WTC11 (cell line): ENCODE results near the gene HAUS2. TPM values are rescaled to one million over a fixed set of nuclear protein-coding genes. Genes with fewer than 3 reads are reported as not detected.

ENCODE experiments used
- ATAC-seq: fragments of 200-7000 bp; cut with Tn5 transposase; 2 replicates; pipeline ENCODE4 v1.10.0; 2021; ENCODE audit warnings: mild to moderate bottlenecking, moderate library complexity
- CTCF ChIA-PET: fragments of 300-600 bp; sonication (Branson Sonifier 250); formaldehyde crosslinking; loops from one replicate; lab custom pipeline; 2021; ENCODE audit warnings: antibody characterized with exemption; lab: Charles Lee
- POLR2A ChIA-PET: fragments of 350-600 bp; sonication (Branson Sonifier 250); formaldehyde crosslinking; loops from one replicate; lab custom pipeline; 2021; ENCODE audit warnings: antibody characterized with exemption; lab: Charles Lee
- DNase-seq: peaks from one replicate; pipeline ENCODE4 v3.0.0; 2021; ENCODE audit warnings: low spot score
- H3K27ac Mint-ChIP-seq: 2 replicates; pipeline ENCODE4 v1.8.0; 2021; ENCODE audit warnings: mixed read lengths
- H3K27me3 Mint-ChIP-seq: 2 replicates; pipeline ENCODE4 v1.8.0; 2021; ENCODE audit warnings: low read depth, mild to moderate bottlenecking, moderate library complexity, mixed read lengths
- H3K36me3 Mint-ChIP-seq: 2 replicates; pipeline ENCODE4 v1.8.0; 2021; ENCODE audit warnings: mixed read lengths
- H3K4me1 Mint-ChIP-seq: 2 replicates; pipeline ENCODE4 v1.8.0; 2022; ENCODE audit warnings: mixed read lengths
- H3K4me3 Mint-ChIP-seq: 2 replicates; pipeline ENCODE4 v1.8.0; 2021; ENCODE audit warnings: mild to moderate bottlenecking, moderate library complexity, mixed read lengths
- H3K9me3 Mint-ChIP-seq: 2 replicates; pipeline ENCODE4 v1.8.0; 2021; ENCODE audit warnings: mixed read lengths
- ATF2 ChIP-seq: sonication (generic); formaldehyde crosslinking; IDR thresholded peaks from 2 replicates; pipeline ENCODE4 v1.8.1; 2022; ENCODE audit warnings: low read depth, missing genetic modification reagents, borderline replicate concordance
- CDX4 ChIP-seq: fragments of 250-450 bp; sonication (Bioruptor Pico); IDR thresholded peaks from 2 replicates; pipeline ENCODE4 v1.9.0; 2021; ENCODE audit warnings: moderate library complexity, mild to moderate bottlenecking, inconsistent platforms, borderline replicate concordance
- CREM ChIP-seq: sonication (generic); formaldehyde crosslinking; IDR thresholded peaks from 2 replicates; pipeline ENCODE4 v1.8.1; 2022; ENCODE audit warnings: mild to moderate bottlenecking, missing genetic modification reagents, moderate library complexity
- E2F1 ChIP-seq: sonication (generic); formaldehyde crosslinking; IDR thresholded peaks from 2 replicates; pipeline ENCODE4 v1.8.0; 2022; ENCODE audit warnings: mild to moderate bottlenecking, missing genetic modification reagents
- ERG ChIP-seq: fragments of 250-450 bp; sonication (Bioruptor Pico); IDR thresholded peaks from 2 replicates; pipeline ENCODE4 v1.8.0; 2021; ENCODE audit warnings: mild to moderate bottlenecking
- ESRRA ChIP-seq: sonication (generic); formaldehyde crosslinking; IDR thresholded peaks from 2 replicates; pipeline ENCODE4 v1.8.1; 2022; ENCODE audit warnings: mild to moderate bottlenecking, missing genetic modification reagents, borderline replicate concordance
- ETV6 ChIP-seq: sonication (generic); formaldehyde crosslinking; IDR thresholded peaks from 2 replicates; pipeline ENCODE4 v1.8.1; 2022; ENCODE audit warnings: mild to moderate bottlenecking, missing genetic modification reagents
- FOXK1 ChIP-seq: sonication (generic); formaldehyde crosslinking; IDR thresholded peaks from 2 replicates; pipeline ENCODE4 v1.8.0; 2022; ENCODE audit warnings: mild to moderate bottlenecking, moderate library complexity, missing genetic modification reagents
- HMGXB4 ChIP-seq: sonication (generic); formaldehyde crosslinking; IDR thresholded peaks from 2 replicates; pipeline ENCODE4 v1.8.1; 2023; ENCODE audit warnings: mild to moderate bottlenecking, moderate library complexity, missing genetic modification reagents
- IRF1 ChIP-seq: sonication (generic); formaldehyde crosslinking; IDR thresholded peaks from 2 replicates; pipeline ENCODE4 v1.8.0; 2023; ENCODE audit warnings: missing genetic modification reagents
- JAZF1 ChIP-seq: fragments of 250-450 bp; sonication (Bioruptor Pico); IDR thresholded peaks from 2 replicates; pipeline ENCODE4 v1.9.0; 2021; ENCODE audit warnings: moderate library complexity, mild to moderate bottlenecking, inconsistent platforms
- MLX ChIP-seq: sonication (generic); formaldehyde crosslinking; IDR thresholded peaks from 2 replicates; pipeline ENCODE4 v1.8.1; 2023; ENCODE audit warnings: mild to moderate bottlenecking, missing genetic modification reagents, moderate library complexity
- NFYB ChIP-seq: sonication (generic); formaldehyde crosslinking; conservative IDR thresholded peaks from 2 replicates; pipeline ENCODE4 v1.8.0; 2022; ENCODE audit warnings: low read depth, missing genetic modification reagents
- NR1H2 ChIP-seq: sonication (generic); formaldehyde crosslinking; IDR thresholded peaks from 2 replicates; pipeline ENCODE4 v1.9.0; 2021; ENCODE audit warnings: mild to moderate bottlenecking, moderate library complexity, missing genetic modification reagents
- PRDM15 ChIP-seq: sonication (generic); formaldehyde crosslinking; IDR thresholded peaks from 2 replicates; pipeline ENCODE4 v1.8.0; 2022; ENCODE audit warnings: missing genetic modification reagents
- RELA ChIP-seq: sonication (generic); formaldehyde crosslinking; IDR thresholded peaks from 2 replicates; pipeline ENCODE4 v1.8.1; 2022; ENCODE audit warnings: missing genetic modification reagents, mild to moderate bottlenecking, borderline replicate concordance
- TEAD1 ChIP-seq: sonication (generic); formaldehyde crosslinking; IDR thresholded peaks from 2 replicates; pipeline ENCODE4 v1.8.0; 2022; ENCODE audit warnings: mild to moderate bottlenecking, missing genetic modification reagents
- TEAD4 ChIP-seq: sonication (generic); formaldehyde crosslinking; IDR thresholded peaks from 2 replicates; pipeline ENCODE4 v1.8.0; 2022; ENCODE audit warnings: mild to moderate bottlenecking, missing genetic modification reagents
- USF1 ChIP-seq: sonication (generic); formaldehyde crosslinking; IDR thresholded peaks from 2 replicates; pipeline ENCODE4 v1.8.0; 2022; ENCODE audit warnings: mild to moderate bottlenecking, missing genetic modification reagents
- ZNF121 ChIP-seq: sonication (generic); formaldehyde crosslinking; IDR thresholded peaks from 2 replicates; pipeline ENCODE4 v1.8.0; 2023; ENCODE audit warnings: missing genetic modification reagents
- ZNF138 ChIP-seq: sonication (generic); formaldehyde crosslinking; conservative IDR thresholded peaks from 2 replicates; pipeline ENCODE4 v1.8.1; 2022; ENCODE audit warnings: mild to moderate bottlenecking, moderate library complexity, missing genetic modification reagents
- ZNF416 ChIP-seq: fragments of 250-450 bp; sonication (Bioruptor Pico); IDR thresholded peaks from 2 replicates; pipeline ENCODE4 v1.9.0; 2021; ENCODE audit warnings: mild to moderate bottlenecking, inconsistent platforms
- total RNA-seq: library from RNA; stranded (reverse); gene quantifications from 3 replicates; pipeline ENCODE4 v1.2.3, GENCODE V29; 2021

Gene HAUS2
- total RNA-seq, 1 experiment from 2014 or later, result 17.9 TPM

GRCh38 chr15:42499858-42500609 is 48.6 kb upstream of the HAUS2 start (continued):
- TF ChIP-seq E2F1 (CRISPR knock-in tag) (no peak), ESRRA (no peak), RELA (CRISPR knock-in tag) (no peak), PRDM15 (no peak), HMGXB4 (no peak)

GRCh38 chr15:42502477-42502876 is 46.2 kb upstream of the HAUS2 start:
- Mint-ChIP-seq H3K27me3 (no peaks in the 10 kb centered on the region), H3K9me3 (no peaks in the 10 kb centered on the region), H3K36me3 (no peaks in the 10 kb centered on the region), H3K27ac (no peak overlapping the region), H3K4me3 (no peak overlapping the region), H3K4me1 (peaks cover 40% of the 10 kb centered on the region)
- POLR2A ChIA-PET, result interaction anchor here (2.0 kb wide), 1 partner anchor 11 kb away, joined by 5 read pairs; the partner anchor contains the start of gene ZNF106
- no peak for DNase-seq
- ATAC-seq, result no peak
- CTCF ChIA-PET, result no interaction called here
- TF ChIP-seq ETV6 (CRISPR knock-in tag), result no peak
- TF ChIP-seq TEAD1, result no peak
- no peak for TF ChIP-seq ERG
- no peak for TF ChIP-seq NFYB (CRISPR knock-in tag)
- TF ChIP-seq ZNF138, result no peak
- no peak for TF ChIP-seq USF1 (CRISPR knock-in tag)
- no peak for TF ChIP-seq NR1H2 (CRISPR knock-in tag)
- no peak for TF ChIP-seq TEAD4
- no peak for TF ChIP-seq CREM (CRISPR knock-in tag)
- TF ChIP-seq CDX4 (CRISPR knock-in tag), result no peak
- no peak for TF ChIP-seq ZNF121 (CRISPR knock-in tag)
- no peak for TF ChIP-seq IRF1
- no peak for TF ChIP-seq FOXK1
- no peak for TF ChIP-seq MLX
- TF ChIP-seq ATF2 (CRISPR knock-in tag), result no peak
- TF ChIP-seq ZNF416 (CRISPR knock-in tag), result no peak
- TF ChIP-seq JAZF1 (CRISPR knock-in tag), result no peak
